NCI-H460 (cell line): ENCODE results near the gene ADGRG1. TPM values are rescaled to one million over a fixed set of nuclear protein-coding genes. Genes with fewer than 3 reads are reported as not detected.
"Not testable (repeated sequence)": the region's sequence is repeated elsewhere in the genome, so short reads cannot be mapped to it uniquely, and the experiment has no call there.

ENCODE experiments used
- DNase-seq: peaks from one replicate; pipeline ENCODE4 v3.0.0-alpha.2; 2016; ENCODE audit warnings: low read depth; ENCODE audit errors: extremely low read depth
- polyA plus RNA-seq: library from polyadenylated mRNA; depleted of rRNA; stranded (reverse); fragments of >200 nt; gene quantifications from 2 replicates; pipeline ENCODE4 v1.2.3, GENCODE V29; 2014; cell fraction: nucleus; rRNA removed
- total RNA-seq: library from RNA; depleted of rRNA; stranded (reverse); fragments of >200 nt; shearing (Covaris generic); gene quantifications from 2 replicates; pipeline ENCODE4 v1.2.3, GENCODE V29; 2014; rRNA removed

ADGRG1 gene
- total RNA-seq, result 15.1 and 20.2 TPM in 2 replicates
- 11.1 and 12.2 TPM in 2 replicates for polyA plus RNA-seq

GRCh38 chr16:57628008-57628781 lies at the start of gene ADGRG1:
Gene ADGRG1, plus strand, starts transcription at chr16:57628630. Its CDS starts 21,658 bp downstream, at chr16:57650288.
- peak; percentile 96 for DNase-seq

DNA sequence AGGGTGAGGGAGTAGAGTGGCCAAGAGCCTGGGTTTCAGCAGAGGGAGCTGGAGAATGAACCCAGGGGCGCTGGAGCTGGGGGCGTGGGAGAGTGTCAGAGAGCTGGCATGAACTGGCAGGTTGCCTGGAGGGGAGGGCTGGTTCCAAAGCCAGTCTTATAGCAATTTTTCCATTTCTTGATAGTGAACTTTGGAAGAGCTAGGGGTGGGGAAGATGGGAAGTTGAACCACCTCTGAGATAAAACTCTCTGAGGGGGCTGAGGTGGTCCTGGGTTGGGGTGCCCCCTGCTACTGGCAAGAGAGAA lies 49.1 kb upstream of the ADGRG1 start:
- no peak for DNase-seq

DNA sequence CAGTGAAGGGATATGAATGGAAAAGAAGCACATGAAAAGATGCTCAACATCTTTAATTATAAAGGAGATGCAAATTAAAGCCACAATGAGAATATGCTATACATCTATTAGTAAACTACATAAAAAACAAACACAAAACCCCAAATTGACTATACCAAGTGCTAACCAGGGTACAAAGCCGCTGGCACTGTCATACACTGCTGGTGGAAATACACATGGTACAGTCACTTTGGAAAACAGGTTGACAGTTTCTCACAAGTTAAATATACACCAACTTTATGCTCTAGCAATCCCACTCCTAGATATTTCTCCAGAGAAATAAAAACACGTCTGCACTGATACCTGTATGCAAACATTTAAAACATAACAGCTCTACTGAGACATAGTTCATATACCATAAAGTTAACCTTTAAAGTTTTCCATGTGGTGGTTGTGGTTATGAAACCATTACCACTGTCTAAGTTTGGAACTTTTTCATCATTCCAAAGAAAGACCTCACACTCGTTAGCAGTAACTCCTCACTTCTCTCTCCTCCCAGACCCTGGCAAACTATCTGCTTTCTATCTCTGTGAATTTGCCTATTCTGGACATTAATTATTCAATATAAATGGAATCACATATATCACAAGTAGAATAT lies 43.3 kb upstream of the ADGRG1 start:
- DNase-seq, result no peak

DNA sequence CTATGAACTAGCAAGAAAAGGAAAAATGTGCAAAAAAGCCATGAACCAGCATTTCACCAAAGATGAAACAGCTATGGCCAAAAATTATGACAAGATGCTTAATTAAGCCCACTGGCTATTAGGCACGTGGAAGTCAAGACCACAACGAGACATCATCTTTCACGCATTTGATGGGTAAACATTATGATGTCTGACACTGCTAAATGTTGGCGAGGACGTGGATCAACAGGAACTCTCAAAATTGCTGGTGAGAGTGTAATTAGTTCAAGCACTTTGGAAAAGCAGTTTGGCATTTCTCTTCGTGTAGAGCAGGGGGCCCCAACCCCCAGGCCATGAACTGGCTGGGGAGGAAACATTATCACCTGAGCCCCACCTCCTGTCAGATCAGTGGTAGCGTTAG lies 39.6 kb upstream of the ADGRG1 start:
- DNase-seq, result no peak

DNA sequence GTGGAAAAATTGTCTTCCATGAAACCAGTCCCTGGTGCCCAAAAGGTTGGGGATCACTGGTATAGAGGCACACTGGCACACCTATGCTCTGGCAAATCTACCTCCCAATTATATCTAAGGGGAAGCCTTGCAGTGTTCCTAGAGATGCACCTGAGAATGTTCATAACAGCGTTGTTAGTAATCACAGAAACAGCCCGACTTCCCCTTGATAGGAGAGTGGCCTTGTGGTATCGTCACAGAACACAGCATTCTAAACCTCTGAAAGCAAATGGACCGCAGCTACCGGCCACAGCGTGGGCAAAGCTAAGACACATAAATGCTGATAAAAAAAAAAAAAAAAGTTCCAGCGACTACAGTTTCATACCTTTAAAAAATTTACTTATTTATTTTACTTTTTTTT lies 39.1 kb upstream of the ADGRG1 start:
- no peak for DNase-seq

- DNase-seq, result peak; percentile 33
These were observed 37.8 kb upstream of the ADGRG1 start for GRCh38 chr16:57590654-57591085.

- DNase-seq, result peak; percentile 83
These were observed 37.2 kb upstream of the ADGRG1 start for GRCh38 chr16:57591086-57591869.

- no peak for DNase-seq
These were observed 36.5 kb upstream of the ADGRG1 start for GRCh38 chr16:57591870-57592485.

GRCh38 chr16:57592591-57593003 lies 35.8 kb upstream of the ADGRG1 start:
- no peak for DNase-seq

GRCh38 chr16:57593021-57593420 lies 35.4 kb upstream of the ADGRG1 start:
- no peak for DNase-seq

DNA sequence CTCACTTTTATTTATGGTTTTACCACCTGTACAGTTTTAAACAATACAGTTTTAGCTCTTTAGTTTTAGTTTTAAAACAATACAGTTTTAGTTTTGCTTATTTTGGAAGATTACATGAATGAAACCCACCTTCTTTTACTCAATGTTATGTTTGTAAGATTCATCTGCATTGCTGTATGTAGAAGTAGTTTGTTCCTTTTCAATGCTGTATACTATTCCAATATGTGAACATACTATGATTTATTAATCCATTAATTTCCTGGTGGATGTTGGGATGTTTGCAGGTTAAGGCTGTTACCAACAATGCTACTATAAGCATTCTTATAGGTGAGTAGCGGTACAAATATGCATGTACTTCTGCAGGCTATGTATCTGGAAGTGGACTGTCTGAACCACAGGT lies 34.4 kb upstream of the ADGRG1 start:
- DNase-seq, result no peak

DNA sequence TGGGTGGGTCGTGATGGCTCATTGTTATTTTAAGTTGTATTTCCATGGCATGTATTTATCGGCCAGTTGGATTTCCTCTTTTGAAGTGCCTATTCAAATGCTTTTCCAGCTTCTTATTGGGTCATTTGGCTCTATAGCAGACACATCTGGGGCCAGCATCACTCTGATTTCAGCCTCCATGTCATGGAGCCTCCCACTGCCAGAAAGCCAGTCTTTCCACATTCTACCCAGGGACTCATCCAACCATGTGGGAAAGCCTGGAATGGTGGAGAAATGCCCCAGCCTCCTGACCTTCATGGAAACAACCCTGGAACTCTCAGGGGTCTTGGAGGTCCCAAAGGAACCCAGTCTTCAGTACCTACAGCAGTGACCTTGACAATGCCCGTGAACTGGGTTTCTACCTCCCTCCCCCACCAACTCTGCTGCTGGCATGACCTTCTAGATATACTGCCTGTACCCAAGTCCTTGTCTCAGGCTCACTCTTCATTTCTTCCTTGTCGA lies 33.8 kb upstream of the ADGRG1 start:
- no peak for DNase-seq

GRCh38 chr16:57596234-57596633 lies 32.2 kb upstream of the ADGRG1 start:
- not testable (repeated sequence) for DNase-seq

DNA sequence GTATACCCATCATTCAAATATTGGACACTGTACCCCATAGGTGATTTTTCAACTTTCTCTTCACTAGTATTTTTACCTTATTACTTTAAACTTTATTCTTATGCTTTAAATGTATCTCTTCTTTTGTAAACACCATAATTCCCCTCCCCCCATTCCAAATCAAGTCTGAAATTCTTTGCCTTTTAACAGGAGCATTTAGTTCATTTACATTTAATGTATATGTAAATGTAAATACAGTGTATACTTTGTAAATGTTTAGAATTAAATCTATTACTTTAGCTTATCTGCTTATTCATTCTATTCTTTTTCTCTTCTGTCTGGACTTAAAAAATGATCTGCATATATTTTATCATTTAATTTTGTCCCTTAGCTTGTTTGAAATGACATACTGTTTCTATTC lies 30.0 kb upstream of the ADGRG1 start:
- no peak for DNase-seq

DNA sequence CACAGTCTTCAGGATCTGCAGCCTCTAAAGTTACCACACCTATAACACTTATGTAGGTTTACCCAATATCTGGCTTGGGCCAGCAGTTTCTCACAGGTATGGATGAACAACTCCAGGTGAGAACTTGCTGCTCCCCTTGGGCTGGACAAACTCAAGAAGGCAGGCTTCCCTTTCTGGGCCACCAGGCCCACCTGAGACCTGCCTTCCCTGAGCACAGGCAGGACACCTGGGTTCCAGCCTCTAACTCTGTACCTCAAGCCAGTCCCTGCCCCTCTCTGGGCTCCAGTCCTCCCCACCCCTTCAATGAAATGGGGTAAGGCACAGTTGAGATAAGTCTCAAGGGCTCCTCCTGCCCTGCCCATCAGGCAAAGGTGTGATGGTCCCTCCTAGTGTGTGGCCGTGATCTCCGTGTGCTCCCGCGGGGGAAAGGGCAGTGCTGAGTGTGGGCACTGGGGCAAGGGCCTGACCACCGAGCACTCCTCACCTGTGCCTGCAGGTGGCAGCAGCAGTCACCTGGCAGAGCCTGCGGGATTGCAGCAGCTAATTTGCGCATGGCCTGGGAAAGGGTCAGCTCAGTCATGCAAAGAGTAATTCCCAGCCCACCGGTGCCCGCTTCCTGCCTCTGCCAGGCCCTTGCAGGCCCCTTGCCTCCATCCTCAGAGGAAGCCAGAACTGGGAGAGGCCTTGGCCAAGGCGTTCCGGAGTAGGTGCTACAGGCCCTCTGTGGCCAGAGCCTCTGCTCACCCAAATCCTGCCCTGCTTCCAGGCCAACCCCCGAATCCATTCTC lies 28.2 kb upstream of the ADGRG1 start:
- DNase-seq, result peak; percentile 73

GRCh38 chr16:57600952-57601580 lies 27.4 kb upstream of the ADGRG1 start:
- DNase-seq, result no peak

- no peak for DNase-seq
These were observed 26.5 kb upstream of the ADGRG1 start for GRCh38 chr16:57601801-57602478.

GRCh38 chr16:57603115-57604024 lies 25.1 kb upstream of the ADGRG1 start:
- no peak for DNase-seq
